IPS DF 4.7 (cell line): ENCODE results near the gene SLC2A11.
A peak's percentile ranks its signal among the peaks of the same experiment; 100 is the strongest.

ENCODE experiments used
- DNase-seq: peaks from one replicate; pipeline ENCODE4 v3.0.0-alpha.2; 2013; ENCODE audit warnings: low spot score; ENCODE audit errors: extremely low read depth

SLC2A11 gene

DNA sequence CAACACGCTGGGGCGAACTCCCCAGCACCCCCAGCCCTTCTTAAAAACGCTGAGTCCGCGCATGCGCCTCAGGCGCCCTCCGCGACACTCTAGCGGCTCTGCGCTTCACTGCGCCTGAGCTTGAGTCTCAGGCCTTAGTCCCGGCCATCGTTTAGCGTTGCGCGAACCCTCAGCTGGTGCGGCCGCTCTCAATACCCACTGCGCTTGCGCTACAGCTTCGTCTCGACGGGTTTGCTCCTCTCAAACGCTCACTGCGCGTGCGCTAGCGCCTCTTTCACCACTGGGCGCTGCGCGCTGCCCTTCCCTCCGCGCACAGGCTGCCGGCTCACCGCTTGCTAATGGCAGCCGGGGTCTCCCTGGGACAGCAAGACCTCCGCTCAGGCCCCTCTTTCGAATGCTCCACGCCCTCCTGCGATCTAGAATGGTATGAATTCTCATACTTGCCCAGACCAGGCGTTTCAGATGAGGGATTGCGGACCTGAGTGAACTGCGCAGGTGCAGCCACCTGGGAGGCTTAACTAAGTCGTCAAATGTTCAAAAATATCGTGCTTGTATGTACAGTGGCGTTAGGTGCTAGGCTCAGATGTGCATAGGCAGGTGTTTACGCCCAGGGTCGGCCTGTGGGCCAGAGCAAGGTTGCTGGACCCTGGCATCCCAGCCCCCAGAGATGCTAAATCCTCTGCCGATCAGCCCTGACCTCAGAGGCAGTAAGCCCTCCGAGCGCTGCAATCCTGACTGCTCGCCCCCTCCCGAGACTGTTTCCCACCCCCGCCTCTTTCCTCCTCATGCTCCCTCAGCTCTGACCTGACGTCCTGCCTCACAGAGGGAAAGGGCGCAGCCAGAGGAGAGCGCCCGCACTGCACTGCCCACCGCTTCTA lies at the start of gene SLC2A11:
Gene SLC2A11 (plus strand): TSS at position 270 of the 878 bp plus-strand sequence. CDS start 125 bp downstream, at position 395.
- peak; percentile 95 for DNase-seq

GRCh38 chr22:23812378-23812777 lies 45.3 kb upstream of the SLC2A11 start:
- no peak for DNase-seq

DNA sequence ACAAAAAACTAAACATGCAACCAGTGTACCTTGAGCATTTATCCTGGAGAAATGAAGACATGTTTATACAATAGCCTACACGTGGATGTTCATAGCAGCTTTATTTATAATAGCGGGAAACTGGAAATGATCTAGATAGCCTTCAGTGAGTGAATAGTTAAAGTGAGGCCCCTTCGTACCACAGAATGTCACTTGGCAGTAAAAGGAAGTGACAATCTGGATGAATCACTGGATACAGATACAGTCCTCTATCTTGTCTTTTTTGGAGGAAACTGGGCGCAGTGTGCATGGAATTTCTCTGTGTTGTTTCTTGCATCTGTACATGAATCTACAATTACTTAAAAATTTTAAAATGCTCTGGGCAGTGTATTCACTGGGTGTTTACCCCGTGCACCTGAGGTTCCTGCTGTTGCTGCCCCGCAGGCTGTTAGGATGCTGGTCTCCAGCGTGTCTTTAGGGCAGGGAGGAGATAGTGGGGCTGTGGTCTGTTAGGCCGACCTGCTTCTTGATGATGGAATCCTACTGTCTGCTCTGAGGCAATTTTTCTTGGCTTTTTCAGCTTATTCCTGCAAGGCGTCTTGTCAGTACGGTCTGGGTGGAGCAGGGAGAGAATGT lies 42.0 kb upstream of the SLC2A11 start:
- DNase-seq, result no peak

DNA sequence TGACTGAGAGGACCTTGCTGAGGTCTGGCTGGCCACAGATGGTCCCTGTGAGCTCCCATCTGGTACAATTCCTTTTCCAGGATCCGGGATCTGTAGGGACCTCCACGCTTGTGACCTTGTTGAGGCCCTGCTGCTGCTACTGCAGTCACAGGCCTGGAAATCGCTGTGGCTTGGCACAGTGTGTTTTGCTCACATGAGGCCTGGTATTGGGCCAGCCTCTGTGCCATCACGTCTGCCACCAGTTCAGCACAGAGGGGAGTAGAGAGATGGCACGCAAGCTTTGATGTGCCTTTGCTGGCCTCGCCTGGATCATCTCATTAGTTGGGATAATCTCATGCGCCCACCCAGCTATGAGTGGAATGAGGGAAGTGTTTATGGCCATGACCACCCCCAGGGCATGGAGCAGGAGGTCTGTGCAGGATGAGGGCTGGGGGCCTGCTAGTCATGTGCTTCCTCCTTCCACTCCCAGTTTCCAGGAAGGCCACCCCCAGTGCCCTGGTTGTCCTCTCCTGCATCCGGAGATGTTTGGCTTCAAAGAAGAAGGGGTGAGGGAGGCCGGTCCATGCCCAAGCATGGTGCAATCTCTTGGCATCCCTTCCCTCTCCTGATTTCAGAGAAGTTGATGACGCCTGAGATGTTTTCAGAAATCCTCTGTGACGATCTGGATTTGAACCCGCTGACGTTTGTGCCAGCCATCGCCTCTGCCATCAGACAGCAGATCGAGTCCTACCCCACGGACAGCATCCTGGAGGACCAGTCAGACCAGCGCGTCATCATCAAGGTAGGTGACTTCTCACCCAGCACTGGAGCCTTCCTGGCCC lies 41.3 kb upstream of the SLC2A11 start:
- no peak for DNase-seq

- no peak for DNase-seq
These were observed 40.5 kb upstream of the SLC2A11 start for GRCh38 chr22:23817146-23817545.

DNA sequence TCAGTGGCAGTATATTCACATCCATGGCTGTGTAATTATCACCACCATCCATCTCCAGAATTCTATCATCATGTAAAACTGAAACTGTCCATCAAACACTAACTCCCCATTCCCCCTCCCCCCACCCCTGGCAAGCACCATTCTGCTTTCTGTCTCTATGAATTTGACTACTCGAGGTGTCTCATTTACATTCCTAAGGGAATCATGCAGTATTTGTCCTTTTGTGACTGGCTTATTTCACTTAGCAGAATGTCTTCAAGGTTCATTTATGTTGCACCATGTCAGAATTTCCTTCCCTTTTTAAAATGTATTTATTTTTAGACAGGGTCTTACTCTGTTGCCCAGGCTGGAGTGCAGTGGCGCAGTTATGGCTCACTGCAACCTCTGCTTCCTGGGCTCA lies 39.1 kb upstream of the SLC2A11 start:
- no peak for DNase-seq

DNA sequence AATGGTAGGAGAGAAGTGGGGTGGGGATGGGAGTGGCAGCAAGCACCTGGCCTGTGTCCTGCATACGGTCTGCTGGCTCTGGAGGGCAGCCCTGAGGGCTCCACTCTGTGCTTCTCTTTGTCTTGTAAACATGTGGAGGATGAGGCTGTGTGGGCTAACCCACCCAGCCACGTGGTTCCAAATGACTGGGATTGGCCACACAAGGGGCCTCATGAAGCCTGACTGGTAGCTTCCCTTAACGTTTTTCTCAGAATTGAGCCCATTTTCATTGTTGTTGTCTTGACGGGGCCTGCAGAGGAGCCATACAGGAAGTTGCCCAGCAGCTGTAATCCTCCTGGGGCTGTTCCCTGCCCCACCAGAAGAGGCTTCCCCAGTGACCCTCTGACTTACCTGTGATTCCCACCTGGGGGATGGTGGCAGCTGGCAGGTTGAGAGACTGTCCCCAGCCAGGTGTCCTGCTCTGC lies 36.9 kb upstream of the SLC2A11 start:
- no peak for DNase-seq

DNA sequence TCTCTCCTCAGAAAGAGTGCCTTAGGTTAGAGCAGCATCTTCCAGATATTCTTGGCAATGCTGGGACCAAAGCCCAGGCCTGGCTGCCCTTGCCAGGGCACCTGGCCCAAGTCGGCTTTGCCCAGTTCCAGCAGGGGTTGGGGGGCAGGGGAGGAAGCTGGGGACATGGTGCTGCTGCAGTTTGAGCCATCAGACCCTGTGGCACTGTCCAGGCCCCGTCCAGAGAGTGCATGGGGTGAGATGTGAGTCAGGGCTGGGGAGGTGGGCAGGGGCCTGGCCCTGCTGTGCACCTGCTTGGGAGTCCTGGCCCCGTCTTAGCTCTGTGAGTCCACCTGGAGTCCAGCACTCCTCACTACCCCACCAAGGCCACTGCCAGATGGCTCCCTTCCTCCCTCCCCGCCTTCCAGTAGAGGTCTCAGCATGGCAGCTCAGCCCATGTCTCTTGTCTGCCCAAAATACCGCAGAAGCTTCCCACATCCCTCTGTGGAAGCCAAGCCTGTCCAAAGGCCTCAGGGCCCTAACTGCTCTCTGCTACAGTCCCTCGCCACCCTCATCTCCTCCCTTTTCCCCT lies 35.5 kb upstream of the SLC2A11 start:
- DNase-seq, result no peak

DNA sequence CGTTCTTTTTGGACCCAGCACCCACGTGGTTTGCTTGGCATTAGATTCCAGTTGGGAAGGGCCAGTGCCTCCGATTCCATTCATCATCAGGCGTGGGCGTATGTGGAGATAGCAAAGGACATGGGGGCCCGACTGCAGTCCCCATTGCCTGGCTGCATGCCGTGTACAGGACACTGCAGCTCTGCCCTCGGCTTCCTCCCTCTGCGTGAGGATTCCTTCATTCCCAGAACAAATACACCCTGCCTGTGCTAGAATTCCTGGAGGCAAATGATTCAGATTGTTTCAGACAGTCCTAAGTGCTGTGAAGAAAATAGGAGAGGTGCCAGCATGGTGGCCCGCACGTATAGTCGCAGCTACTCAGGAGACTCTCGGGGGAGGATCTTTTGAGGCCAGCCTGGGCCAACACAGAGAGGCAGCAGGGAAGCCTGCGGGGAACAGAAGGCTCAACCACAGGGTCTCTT lies 34.3 kb upstream of the SLC2A11 start:
- no peak for DNase-seq

- DNase-seq, result no peak
These were observed 33.0 kb upstream of the SLC2A11 start for GRCh38 chr22:23824476-23825245.

DNA sequence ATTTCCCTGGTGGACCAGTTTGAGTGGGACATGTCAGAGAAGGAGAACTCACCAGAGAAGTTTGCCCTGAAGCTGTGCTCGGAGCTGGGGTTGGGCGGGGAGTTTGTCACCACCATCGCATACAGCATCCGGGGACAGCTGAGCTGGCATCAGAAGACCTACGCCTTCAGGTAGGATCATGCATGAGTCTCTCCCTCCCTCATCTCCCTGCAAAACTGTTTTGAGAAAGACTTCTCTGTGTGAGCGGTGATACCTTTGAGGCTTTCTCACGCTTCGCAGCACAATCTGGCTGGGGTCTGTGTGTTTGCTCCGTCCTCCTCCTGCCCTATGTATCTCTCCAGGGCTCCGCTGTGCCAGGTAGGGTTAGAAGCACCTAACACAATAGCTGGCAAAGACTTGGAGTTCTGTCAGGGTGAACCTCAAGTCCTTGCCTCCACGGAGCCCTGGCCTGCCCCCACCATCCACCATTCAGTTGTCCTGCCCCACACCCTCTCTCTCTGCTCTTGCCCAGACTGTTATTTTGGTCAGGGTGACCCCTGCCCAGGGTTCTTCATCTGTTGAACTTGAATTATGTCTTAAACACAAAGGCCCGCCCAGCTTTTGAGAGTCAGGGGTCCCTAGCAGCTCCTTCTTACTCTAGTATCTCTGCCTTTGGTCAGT lies 32.3 kb upstream of the SLC2A11 start:
- no peak for DNase-seq

GRCh38 chr22:23826510-23827350 lies 30.9 kb upstream of the SLC2A11 start:
- no peak for DNase-seq

GRCh38 chr22:23827351-23827995 lies 30.2 kb upstream of the SLC2A11 start:
- DNase-seq, result no peak

DNA sequence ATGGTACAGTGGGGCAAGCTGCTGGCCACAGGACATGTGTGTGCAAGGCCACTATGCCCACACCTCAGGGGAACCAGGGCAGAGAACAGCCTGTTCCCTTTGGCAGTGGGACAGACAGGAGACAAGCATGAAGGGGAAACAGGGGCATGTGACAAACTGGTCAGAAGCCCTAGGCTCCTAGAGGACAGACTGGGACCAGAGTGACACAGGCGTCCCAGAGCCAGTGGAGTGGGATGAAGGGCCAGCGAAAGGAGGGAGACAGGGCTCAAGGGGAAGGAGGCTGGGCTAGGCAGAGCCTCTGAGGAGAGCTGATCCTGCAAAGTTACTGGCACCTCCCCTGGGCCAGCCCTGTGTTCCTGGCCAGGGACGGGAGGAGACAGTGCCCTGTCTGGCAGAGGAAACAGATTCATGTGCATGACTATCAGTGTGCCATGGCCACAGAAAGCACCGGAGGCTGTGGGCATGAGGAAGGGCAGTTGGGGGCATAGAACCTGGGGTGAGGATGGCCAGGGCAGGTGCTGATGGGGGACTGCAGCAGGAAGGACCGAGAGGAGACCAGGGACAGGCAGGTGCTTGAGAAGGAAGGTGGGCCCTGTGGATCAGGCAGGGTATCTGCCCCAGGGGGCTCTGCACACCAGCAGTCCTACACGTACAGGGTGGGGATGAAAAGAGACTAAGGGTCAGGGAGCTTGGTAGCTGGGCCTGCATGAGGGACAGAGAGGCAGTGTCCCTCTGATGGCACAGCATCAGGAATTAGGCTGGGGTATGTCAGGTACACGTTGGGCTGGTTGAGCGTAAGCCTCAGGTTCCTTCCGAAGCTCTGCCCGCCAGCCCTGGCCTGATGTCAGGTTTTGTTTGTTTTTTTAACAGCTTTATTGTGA lies 28.6 kb upstream of the SLC2A11 start:
- DNase-seq, result no peak

- no peak for DNase-seq
These were observed 27.8 kb upstream of the SLC2A11 start for GRCh38 chr22:23829845-23830372.

GRCh38 chr22:23831261-23831660 lies 26.4 kb upstream of the SLC2A11 start:
- no peak for DNase-seq

DNA sequence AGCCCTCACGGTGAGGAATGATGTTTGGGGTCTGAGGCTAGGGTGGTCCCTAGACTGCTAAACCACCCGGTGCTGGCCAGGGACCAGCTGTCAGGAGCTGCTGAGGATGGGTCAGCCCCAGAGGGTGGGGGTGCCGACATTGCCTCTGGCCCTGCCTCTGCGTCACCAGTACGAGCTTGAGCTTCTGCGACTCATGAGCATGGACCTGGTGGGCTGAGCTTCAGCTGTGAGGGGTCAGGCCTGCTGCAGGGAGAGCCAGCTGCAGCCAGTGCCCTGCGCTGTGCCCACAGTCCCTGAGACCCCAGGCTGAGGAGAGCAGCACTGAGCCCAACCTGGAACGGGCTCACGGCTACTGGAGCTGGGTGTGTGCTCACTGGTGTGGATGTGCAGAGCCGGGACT lies 25.9 kb upstream of the SLC2A11 start:
- no peak for DNase-seq
